IPS-NIHi11 (cell line): ENCODE measurements around the gene CD151.
A peak's percentile ranks its signal among the peaks of the same experiment; 100 is the strongest.

Source experiments
- DNase-seq: peaks from one replicate; pipeline ENCODE4 v3.0.0; 2012; ENCODE audit warnings: mixed read lengths, low spot score

The CD151 gene

DNA sequence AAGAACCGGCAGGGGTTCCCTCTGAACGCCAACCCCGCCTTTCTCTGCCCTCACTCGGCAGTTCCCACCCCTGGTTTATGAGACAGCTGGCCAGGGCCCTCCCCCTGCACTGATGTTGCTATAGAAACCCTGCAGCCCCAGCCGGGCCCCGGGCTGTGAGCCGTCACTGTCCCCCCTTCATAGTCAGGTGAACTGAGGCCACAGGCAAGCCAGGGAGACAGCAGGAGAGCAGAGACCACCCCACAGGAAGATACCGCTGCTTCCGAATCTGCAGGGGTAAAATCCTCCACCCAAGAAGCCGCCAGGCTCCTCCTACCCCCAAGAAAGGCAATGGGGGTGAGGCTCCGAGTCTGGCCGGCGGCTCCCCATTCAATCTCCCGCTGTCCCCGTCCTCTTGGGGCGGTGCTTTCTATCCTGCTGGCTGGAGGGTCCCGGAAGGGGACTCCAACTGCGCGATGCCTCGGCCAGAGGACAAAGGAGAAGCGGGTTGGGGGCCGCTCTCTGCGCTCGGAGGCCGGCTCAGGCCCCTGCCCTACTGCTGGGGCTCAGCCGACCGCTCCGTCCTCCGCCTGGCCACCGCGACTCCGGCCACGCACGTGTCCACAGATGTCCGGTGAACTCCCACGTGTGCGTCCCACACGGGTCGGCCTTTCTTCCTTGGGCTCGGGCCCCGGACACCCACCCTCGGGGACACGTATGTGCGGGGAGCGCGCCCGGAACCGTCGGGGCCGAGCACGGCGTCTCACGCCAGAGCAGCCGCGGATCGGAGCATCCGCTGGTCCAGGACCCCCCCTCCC is 35.3 kb upstream of the CD151 start:
- DNase-seq = peak; percentile 79

DNA sequence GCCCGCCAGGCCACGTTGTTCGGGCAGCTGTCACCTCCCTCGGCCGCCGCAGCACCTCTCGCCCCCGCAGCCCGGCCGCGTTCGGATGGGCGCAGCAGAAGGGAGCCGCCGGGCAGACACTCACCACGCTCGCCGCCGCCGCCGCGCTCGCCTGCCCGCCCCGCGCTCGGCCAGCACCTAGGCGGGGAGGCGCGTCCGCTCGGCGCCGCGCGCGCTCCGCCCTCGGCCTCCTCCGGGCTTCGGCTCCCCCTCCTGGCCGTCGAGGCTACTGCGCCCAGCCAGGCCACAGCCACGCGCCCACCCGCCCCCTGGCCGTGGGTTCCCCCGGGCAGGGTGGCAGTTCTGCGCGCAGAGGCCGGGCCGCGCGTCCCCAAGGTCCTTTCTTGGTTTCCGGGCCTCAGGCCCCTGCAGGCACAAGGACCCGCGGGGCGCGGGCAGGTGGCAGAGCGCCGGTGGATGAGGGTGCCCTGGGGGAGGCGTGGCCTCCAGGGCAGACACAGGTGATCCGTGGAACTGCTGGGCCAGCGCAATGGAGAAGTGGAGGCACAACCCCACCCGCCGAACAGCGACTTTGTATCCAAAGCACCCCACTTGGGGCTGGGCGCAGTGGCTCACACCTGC is 34.5 kb upstream of the CD151 start, which contains the start of gene SLC25A22:
Gene SLC25A22 (minus strand): TSS at position 189 of the 621 bp plus-strand sequence. CDS start 3,275 bp downstream, outside the sequence.
- DNase-seq = peak; percentile 99

DNA sequence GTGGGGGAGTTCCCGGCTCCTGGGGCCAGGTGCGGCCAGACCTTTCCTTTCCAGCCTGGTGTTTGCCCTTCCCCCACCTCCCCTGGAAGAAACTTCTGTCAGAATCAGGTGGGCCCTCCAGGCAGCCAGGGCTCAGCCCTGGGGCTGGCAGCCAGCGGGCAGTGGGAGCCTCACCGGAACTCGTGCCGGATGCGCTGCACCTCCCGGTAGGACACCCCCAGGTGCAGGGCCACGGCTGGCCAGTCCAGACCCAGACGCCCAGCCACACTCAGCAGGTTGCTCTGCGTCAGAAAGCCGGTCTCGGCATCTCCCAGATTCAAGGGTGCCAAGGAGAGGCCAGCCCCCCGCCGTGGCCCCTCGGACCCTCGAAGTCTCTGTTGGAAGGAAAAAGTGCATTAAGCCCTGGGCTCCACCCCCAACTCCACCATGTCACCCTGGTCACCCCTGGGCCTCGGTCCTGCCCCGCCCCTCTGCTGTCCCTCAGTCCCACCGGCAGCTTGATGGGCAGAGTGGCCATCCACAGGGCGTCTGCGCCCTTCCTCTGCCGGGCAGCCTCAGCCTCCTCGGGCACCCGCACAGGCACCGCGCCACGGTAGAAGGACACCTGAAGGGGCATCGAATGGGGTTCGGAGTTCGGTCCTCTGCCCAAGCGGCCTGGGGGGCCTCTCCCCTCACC is 33.0 kb upstream of the CD151 start:
- no peak for DNase-seq

DNA sequence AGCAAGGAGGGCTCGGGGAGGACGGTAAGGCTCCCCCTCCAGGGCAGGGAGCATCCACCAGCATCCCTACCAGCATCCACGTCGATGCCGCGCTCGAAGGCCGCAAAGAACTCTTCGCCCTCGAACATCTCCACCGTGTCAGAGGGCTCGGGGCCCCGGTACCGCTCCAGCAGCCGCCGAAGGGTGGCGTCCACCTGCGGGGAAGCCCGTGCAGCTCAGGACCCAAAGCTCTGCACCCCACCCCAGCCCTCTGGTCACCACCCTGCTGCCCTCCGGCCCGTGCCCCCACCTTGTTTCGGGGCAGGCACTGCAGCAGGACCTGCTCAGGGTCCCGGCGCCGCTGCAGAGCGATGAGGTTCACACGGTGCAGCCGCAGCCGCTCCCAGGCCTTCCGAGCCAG is 32.3 kb upstream of the CD151 start:
- DNase-seq = no peak

DNA sequence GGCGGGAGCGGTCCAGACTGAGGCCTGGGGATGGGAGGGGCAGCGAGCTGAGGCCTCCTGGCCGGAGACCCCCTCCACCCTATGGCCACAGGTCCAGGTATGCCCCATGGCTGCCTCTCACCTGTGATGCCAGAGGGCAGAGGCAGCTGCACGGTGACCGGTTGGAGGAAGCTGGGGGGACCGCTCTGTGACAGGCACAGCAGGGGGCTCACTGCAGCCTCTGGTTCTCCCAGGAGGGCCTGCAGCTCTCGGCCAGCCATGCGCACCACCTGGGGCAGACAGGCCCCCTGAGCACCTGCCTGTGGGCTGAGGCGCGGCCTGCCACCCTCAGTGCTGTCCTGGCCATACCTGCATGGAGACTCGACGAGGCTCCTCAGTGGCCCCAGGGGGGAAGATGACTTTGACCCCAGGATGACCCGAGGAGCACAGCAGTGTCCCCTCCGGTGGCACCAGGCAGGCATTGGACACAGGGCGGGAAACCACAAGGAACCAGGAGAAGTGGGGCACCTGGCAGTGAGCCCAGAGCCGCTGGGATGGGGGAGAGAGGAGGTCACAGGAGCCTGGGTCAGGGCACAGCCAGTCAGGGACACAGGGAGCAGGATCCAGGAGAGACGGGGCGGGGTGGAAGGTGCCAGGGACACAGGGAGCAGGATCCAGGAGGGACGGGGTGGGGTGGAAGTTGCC is 31.5 kb upstream of the CD151 start:
- DNase-seq = no peak

DNA sequence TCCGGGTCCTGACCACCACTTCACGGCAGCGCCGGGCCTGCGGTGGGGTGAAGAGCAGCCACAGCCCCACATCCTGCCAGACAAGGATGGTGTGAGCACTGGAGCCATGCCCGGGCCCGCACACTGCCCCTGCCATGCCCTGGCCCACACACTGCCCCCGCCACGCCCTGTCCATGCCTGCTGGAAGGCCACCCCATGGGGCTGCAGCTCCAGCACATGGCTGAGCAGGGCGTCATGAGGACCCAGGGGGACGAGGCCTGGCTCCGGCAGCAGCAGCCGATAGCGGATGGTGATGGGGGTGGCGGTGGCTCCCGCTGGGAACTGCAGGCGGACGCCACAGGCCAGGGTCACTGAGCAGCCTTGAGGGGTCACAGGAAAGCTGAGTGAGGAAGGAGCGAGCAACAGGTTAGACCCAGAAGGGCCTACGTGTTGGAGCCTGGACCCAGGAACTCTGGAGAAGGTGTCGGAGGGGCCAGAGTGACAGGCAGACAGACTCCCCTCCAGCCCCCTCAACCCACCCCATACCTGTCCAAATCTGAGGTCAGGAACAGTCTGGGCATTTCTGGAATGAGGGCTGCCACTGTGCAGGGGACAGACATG is 30.6 kb upstream of the CD151 start:
- DNase-seq = no peak

DNA sequence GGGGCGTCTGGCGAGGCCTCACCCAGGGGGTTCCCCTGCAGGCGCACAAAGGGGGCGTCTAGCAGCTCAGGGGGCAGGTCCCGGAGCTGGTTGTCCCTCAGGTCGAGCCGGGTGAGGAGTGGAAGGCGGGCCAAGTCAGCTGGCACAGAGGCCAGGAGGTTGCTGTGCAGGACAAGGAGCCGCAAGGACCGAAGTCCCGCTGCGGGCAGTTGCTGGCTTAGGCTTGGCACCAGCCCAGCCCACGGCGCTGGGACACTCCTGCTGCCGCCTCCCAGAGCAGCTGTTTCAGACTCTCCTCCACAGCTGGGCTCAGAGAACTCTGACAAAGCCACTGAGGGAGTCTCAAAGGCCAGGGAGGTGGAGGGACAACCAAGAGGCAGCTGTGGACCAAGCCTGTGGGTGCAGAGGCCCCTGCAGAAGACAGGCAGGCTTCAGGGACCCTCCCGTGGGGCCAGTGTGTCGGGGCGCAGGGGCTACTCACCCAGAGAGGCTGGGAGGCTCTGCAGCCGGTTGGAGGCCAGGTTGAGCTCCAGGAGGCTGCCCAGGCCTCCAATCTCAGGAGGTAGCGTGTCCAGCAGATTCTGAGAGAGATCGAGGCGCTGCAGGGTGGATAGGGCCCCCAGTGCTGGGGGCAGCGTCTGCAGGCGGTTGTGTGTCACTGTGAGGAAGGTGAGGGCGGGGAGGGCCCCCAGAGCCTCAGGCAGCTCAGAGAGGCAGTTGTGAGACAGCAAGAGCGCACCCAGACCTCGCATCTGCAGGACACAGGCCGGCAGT is 29.9 kb upstream of the CD151 start:
- DNase-seq = no peak

DNA sequence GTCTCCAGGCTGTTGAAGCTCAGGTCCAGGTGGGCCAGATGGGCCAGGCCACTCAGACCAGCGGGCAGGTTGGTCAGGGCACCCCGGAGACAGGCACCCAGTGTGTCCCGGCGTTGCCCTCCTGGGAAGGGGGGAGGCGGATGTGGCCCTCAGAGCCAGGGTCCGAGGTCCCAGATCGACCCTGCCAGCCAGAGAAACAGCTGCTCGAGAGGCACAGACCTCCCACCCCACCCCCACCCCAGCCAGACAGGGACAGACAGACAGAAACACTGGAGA is 29.3 kb upstream of the CD151 start:
- DNase-seq = no peak

DNA sequence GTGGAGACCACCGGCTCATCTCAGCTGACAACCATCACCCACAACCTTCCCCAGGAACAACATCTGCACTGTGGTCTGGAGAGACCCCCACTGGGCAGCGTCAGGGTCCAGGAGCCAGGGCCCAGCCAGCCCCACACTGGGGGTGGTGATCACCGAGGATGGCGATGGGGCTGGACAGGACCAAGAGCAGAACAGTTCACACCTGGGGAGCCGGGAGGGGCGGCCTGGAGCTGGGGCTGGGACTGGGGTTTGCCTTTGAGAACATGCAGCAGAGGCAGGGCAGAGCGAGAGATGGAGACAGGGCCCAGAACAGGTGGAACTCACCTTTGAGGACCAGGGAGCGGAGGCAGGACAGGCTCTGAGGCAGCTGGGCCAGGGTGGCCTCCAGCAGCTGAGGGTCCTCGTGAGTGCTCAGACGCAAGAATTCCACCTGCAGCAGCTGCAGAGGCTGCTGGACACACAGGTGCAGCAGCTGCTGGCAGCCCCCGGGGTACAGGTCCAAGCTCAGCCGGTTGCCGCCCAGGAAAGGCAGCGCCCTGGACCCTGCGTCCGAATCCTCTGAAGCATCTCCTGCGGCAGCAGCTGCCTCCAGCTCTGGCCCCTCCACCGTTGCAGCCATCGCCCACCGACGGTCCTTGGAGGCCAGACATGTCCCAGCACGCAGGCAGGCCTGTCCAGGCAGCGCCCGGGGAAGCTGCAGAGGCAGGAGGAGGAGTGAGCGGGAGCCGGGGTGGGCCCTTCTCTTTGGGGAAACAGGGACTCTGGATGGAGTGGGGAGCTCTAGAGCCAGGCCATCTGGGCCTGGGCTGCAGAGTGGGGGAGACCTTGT is 28.8 kb upstream of the CD151 start:
- no peak for DNase-seq

DNA sequence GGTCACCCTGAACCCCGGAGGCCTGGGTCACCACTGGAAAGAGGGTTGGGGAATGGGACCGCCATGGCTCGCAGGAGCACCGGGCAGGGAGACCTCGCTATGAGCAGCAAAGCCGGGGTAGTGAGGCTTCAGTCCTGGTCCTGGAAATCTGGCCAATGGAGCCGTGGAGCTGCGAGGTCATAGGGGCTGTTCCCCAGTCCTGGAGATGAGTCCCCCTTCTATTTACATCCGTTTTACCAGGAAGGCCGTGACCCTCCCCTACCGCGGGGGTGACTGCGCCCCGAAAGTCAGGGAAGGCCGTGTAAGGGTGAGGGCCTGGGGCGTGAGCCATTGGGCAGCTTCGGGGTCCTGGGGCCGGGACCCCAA is 28.2 kb upstream of the CD151 start:
- DNase-seq = no peak

DNA sequence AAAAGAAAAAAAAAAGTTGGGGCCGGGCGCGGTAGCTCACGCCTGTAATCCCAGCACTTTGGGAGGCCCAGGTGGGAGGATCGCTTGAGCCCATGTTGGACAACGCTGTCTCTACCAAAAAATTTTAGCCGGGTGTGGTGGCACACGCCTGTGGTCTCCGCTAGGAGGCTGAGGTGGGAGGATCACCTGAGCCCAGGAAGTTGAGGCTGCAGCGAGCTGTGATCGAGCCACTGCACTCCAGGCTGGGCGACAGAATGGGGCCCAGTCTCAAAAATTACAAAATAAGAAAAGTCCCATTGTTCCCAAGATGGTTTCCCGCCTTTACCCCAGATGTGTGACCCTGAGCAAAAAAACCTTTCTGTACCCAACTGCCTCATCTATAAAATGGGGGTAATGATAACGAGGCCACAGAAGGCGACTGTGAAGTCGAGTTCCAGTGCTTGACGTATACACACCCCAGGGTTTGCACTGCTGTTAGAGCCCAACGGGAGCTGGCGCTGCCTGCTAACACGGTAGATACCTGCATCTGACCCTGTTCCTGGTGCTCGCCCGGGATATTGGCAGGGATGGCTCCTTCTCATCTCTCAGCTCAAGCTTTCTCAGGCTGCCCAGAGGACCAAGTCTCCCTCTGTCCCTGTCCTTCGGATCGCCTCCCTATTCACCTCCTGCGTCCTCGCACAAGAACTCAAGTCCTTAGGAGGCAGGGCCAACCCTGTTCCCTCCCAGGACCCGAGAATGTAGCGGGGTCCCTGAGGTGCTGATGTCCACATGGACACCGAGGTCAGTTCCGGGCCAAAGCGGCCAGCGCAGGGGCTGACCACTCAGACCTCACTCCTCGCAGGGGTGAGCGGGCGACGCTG is 24.1 kb upstream of the CD151 start:
- DNase-seq = no peak

DNA sequence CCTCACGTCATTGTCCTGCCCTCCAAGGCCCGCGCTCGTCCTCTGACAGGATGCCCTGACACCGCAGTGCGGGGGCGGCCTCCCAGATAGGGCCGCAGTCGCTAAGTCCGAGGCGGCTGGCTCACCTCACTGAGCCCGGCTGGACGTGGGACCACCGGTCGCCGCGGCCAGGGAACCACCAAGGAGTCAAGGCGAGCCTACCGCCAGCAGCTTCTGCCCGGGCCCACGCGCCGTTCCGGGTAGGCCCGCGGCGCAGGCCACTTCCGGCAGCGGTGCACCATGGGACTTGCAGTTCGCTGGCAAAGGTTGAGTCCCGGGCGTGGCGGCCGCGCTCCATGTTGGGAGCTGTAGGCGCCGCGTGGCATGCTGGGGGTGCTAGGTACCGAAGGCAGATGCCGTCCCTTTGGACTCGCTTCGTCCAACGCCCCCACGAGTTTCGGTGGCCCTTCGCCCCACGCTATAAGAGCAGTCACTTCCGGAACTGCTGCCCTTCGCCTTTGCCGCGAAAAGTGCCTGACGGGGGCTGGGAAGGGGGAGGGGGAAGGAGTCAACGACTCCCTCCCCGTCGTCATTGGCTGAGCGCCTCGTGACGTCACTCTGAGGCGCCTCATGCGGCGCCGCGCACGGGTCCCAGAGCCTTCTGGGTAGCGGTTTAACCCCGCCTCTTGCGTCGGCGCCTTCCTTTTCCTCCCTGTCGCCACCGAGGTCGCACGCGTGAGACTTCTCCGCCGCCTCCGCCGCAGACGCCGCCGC is 23.3 kb upstream of the CD151 start, which contains the start of gene RPLP2:
Gene RPLP2 (plus strand): TSS at position 681 of the 753 bp plus-strand sequence. CDS start 268 bp downstream, outside the sequence.
- peak; percentile 93 for DNase-seq

DNA sequence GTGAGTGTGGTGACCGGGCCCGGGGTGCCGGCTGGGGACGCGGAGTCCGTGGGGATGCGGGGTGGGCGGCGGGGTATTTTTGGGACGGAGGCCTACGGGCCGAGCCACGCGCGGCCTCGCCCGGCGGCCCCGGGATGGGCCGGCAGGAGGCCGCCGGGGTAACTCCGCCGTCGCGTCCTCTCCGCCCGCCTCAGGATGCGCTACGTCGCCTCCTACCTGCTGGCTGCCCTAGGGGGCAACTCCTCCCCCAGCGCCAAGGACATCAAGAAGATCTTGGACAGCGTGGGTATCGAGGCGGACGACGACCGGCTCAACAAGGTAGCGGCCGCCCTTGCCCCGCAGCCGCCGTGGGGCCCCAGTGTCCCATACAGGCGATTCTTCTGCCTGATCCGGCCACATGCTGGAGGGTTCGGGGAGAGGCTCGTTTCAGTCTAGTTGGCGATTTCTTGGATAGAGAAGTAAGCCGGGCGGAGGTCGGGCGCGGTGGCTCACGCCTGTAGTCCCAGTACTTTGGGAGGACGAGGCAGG is 22.6 kb upstream of the CD151 start:
- DNase-seq = no peak

DNA sequence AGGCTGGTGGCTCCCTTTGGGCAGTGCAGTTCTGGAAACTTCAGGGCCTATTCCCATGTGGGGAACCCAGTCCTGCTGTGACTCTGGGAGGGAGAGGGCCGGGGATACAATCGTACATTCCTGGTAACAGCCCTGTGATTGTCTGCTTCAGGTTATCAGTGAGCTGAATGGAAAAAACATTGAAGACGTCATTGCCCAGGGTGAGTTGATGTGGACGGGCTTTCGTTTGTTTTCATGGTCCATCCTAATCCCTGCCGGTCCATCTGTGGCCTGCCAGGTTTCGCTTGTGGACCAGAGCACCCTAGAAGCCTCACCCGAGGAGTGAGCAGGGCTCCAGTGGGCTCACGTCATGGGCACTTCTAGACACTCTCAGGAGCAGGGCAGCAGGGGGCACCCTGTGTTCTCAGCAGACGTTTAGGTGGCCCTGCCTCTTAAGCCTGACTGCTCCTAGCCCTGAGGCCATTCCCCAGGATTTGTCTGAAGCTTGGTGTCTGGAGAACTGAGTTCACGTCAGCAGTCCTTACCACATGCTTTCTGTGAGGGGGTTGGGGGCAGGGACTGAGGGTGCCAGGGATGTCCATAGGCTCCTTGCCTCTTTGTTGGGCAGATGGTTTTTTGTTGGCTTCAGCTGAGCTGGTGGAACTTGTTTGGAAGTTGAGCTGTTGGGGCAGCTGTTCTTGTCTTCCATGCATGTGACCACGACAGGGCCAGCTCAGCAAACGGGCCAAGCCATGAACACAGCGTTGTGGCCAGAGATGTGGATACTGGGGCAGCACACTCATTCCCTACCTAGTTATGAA is 21.1 kb upstream of the CD151 start:
- no peak for DNase-seq

DNA sequence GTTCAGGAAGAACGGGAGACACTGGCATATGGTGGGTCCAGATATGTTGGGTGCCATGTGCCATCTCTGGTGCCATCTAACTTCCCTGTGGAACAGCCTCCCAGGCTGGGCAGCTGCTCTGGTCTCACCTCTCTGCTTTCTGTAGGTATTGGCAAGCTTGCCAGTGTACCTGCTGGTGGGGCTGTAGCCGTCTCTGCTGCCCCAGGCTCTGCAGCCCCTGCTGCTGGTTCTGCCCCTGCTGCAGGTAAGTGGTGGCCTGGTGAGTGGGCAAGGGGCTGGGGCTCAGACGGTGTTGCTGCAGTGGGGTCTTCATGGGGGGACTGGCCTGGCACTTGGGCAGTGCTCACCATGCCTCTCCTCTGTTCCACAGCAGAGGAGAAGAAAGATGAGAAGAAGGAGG is 20.4 kb upstream of the CD151 start:
- no peak for DNase-seq

DNA sequence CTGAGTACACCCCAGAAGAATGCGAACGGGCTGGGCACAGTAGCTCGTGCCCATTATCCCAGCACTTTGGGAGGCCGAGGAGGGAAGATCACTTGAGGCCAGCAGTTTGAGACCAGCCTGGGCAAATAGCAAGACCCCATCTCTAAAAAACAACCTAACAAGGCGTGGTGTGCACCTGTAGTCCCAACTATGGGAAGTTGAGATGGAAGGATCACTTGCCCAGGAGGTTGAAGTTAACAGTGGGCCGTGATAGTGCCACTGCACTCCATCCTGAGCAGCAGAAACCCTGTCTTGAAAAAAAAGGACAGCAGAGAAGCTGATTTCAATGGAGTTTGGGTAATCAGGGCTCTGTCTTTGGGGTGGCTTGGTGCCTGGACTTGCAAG is 19.7 kb upstream of the CD151 start:
- no peak for DNase-seq

DNA sequence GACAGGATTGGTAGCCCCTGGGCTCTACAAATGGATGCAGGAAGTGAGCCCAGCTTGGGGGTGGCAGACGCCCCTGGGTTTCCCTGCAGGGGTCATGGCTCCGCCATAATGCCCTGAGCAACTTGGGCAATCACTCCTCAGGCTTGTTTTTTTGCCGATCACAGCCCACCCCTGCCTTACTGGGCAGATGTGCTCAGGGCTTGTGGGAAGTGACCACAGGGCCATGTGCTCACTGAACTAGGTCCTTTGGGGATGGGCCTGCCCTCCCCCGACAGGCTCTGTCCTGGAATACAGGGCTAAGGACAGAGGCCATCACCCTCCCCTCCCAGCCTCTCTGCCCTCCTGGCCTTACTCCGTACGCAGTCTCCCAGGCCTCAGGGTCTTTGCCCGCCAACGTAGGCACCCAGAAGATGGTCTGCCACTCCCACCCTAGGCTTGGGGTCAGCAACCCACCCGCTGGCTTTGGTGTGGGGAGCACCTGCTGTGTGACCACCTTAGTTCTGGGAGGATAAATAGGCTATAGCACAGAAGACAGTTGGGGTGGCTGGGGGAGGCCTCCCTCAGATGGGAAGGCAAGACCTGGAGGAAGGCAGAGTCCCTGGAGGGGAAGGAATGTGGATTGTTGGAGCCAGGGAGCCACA is 19.2 kb upstream of the CD151 start:
- DNase-seq = no peak
